Measurements from ENCODE around the gene CELA2A.
"Not testable (repeated sequence)": the region's sequence is repeated elsewhere in the genome, so short reads cannot be mapped to it uniquely, and the experiment has no call there.

Gene CELA2A

GRCh38 chr1:15417059-15417934 lies 39.2 kb upstream of the CELA2A start:
- H3K9me3 Mint-ChIP-seq, result no peaks in the 10 kb centered on the region
- peak; percentile 81 for DNase-seq (ENCODE audit: low spot score)
- H3K27me3 Mint-ChIP-seq (ENCODE audit: low read depth), result no peaks in the 10 kb centered on the region
- peak overlapping the region; percentile 83 for H3K4me3 Mint-ChIP-seq
- H3K36me3 Mint-ChIP-seq (ENCODE audit: low read depth), result peaks cover 52% of the 10 kb centered on the region
- peaks cover 57% of the 10 kb centered on the region for H3K4me1 Mint-ChIP-seq (ENCODE audit: low read depth)
- H3K27ac Mint-ChIP-seq, result peak overlapping the region; percentile 92

GRCh38 chr1:15418806-15419515 lies 37.6 kb upstream of the CELA2A start:
- H3K9me3 Mint-ChIP-seq, result no peaks in the 10 kb centered on the region
- peak overlapping the region; percentile 48 for H3K4me3 Mint-ChIP-seq
- no peak for DNase-seq (ENCODE audit: low spot score)
- H3K4me1 Mint-ChIP-seq (ENCODE audit: low read depth), result peaks cover 52% of the 10 kb centered on the region
- peaks cover 49% of the 10 kb centered on the region for H3K36me3 Mint-ChIP-seq (ENCODE audit: low read depth)
- H3K27ac Mint-ChIP-seq, result no peak overlapping the region
- no peaks in the 10 kb centered on the region for H3K27me3 Mint-ChIP-seq (ENCODE audit: low read depth)

- no peak overlapping the region for H3K27ac Mint-ChIP-seq
- DNase-seq (ENCODE audit: low spot score), result no peak
- H3K9me3 Mint-ChIP-seq, result no peaks in the 10 kb centered on the region
- no peaks in the 10 kb centered on the region for H3K27me3 Mint-ChIP-seq (ENCODE audit: low read depth)
- H3K36me3 Mint-ChIP-seq (ENCODE audit: low read depth), result peaks cover 35% of the 10 kb centered on the region
- peaks cover 38% of the 10 kb centered on the region for H3K4me1 Mint-ChIP-seq (ENCODE audit: low read depth)
- H3K4me3 Mint-ChIP-seq, result no peak overlapping the region
Observed at GRCh38 chr1:15420853-15421465, 35.6 kb upstream of the CELA2A start.

- peaks cover 38% of the 10 kb centered on the region for H3K36me3 Mint-ChIP-seq (ENCODE audit: low read depth)
- no peak overlapping the region for H3K27ac Mint-ChIP-seq
Observed at GRCh38 chr1:15422871-15423270, 33.7 kb upstream of the CELA2A start.

GRCh38 chr1:15423355-15424077 lies 33.0 kb upstream of the CELA2A start:
- Mint-ChIP-seq H3K4me1 (ENCODE audit: low read depth) (peaks cover 23% of the 10 kb centered on the region), H3K9me3 (no peaks in the 10 kb centered on the region)

More at GRCh38 chr1:15422871-15423270, 33.7 kb upstream of the CELA2A start:
- no peak overlapping the region for H3K4me3 Mint-ChIP-seq
- no peaks in the 10 kb centered on the region for H3K27me3 Mint-ChIP-seq (ENCODE audit: low read depth)
- H3K4me1 Mint-ChIP-seq (ENCODE audit: low read depth), result peaks cover 25% of the 10 kb centered on the region
- no peaks in the 10 kb centered on the region for H3K9me3 Mint-ChIP-seq
- no peak for DNase-seq (ENCODE audit: low spot score)

GRCh38 chr1:15424146-15424667 lies 32.3 kb upstream of the CELA2A start:
- H3K9me3 Mint-ChIP-seq, result no peaks in the 10 kb centered on the region
- no peaks in the 10 kb centered on the region for H3K27me3 Mint-ChIP-seq (ENCODE audit: low read depth)
- H3K4me3 Mint-ChIP-seq, result no peak overlapping the region
- DNase-seq (ENCODE audit: low spot score), result no peak
- peaks cover 18% of the 10 kb centered on the region for H3K4me1 Mint-ChIP-seq (ENCODE audit: low read depth)
- peaks cover 37% of the 10 kb centered on the region for H3K36me3 Mint-ChIP-seq (ENCODE audit: low read depth)
- H3K27ac Mint-ChIP-seq, result peak overlapping the region; percentile 41

More at GRCh38 chr1:15423355-15424077, 33.0 kb upstream of the CELA2A start:
- Mint-ChIP-seq H3K27me3 (ENCODE audit: low read depth) (no peaks in the 10 kb centered on the region), H3K27ac (no peak overlapping the region), H3K4me3 (no peak overlapping the region), H3K36me3 (ENCODE audit: low read depth) (peaks cover 42% of the 10 kb centered on the region)
- no peak for DNase-seq (ENCODE audit: low spot score)

- H3K27ac Mint-ChIP-seq, result no peak overlapping the region
- H3K9me3 Mint-ChIP-seq, result no peaks in the 10 kb centered on the region
- H3K4me3 Mint-ChIP-seq, result no peak overlapping the region
- H3K36me3 Mint-ChIP-seq (ENCODE audit: low read depth), result peaks cover 35% of the 10 kb centered on the region
- H3K27me3 Mint-ChIP-seq (ENCODE audit: low read depth), result no peaks in the 10 kb centered on the region
- peaks cover 18% of the 10 kb centered on the region for H3K4me1 Mint-ChIP-seq (ENCODE audit: low read depth)
- DNase-seq (ENCODE audit: low spot score), result no peak
Observed at GRCh38 chr1:15424981-15425380, 31.6 kb upstream of the CELA2A start.

GRCh38 chr1:15425521-15425920 lies 31.0 kb upstream of the CELA2A start:
- Mint-ChIP-seq H3K27ac (no peak overlapping the region), H3K4me3 (no peak overlapping the region), H3K9me3 (no peaks in the 10 kb centered on the region), H3K27me3 (ENCODE audit: low read depth) (no peaks in the 10 kb centered on the region), H3K36me3 (ENCODE audit: low read depth) (peaks cover 37% of the 10 kb centered on the region), H3K4me1 (ENCODE audit: low read depth) (peaks cover 18% of the 10 kb centered on the region)
- DNase-seq (ENCODE audit: low spot score), result no peak

GRCh38 chr1:15425958-15426357 lies 30.6 kb upstream of the CELA2A start:
- peaks cover 34% of the 10 kb centered on the region for H3K36me3 Mint-ChIP-seq (ENCODE audit: low read depth)
- H3K4me1 Mint-ChIP-seq (ENCODE audit: low read depth), result peaks cover 16% of the 10 kb centered on the region
- H3K9me3 Mint-ChIP-seq, result no peaks in the 10 kb centered on the region
- peak overlapping the region; percentile 49 for H3K27ac Mint-ChIP-seq
- no peak for DNase-seq (ENCODE audit: low spot score)
- H3K4me3 Mint-ChIP-seq, result no peak overlapping the region
- no peaks in the 10 kb centered on the region for H3K27me3 Mint-ChIP-seq (ENCODE audit: low read depth)

- DNase-seq (ENCODE audit: low spot score), result no peak
- Mint-ChIP-seq H3K27me3 (ENCODE audit: low read depth) (no peaks in the 10 kb centered on the region), H3K4me1 (ENCODE audit: low read depth) (peaks cover 14% of the 10 kb centered on the region), H3K36me3 (ENCODE audit: low read depth) (peaks cover 31% of the 10 kb centered on the region), H3K4me3 (no peak overlapping the region), H3K27ac (no peak overlapping the region), H3K9me3 (no peaks in the 10 kb centered on the region)
Observed at GRCh38 chr1:15426492-15427279, 29.8 kb upstream of the CELA2A start.

- H3K27ac Mint-ChIP-seq, result no peak overlapping the region
- no peak for DNase-seq (ENCODE audit: low spot score)
- no peak overlapping the region for H3K4me3 Mint-ChIP-seq
- H3K27me3 Mint-ChIP-seq (ENCODE audit: low read depth), result no peaks in the 10 kb centered on the region
- peaks cover 13% of the 10 kb centered on the region for H3K4me1 Mint-ChIP-seq (ENCODE audit: low read depth)
- peaks cover 29% of the 10 kb centered on the region for H3K36me3 Mint-ChIP-seq (ENCODE audit: low read depth)
- H3K9me3 Mint-ChIP-seq, result no peaks in the 10 kb centered on the region
Observed at GRCh38 chr1:15427280-15427666, 29.3 kb upstream of the CELA2A start.

GRCh38 chr1:15428252-15428651 lies 28.3 kb upstream of the CELA2A start:
- not testable (repeated sequence) for H3K27ac Mint-ChIP-seq; H3K9me3 Mint-ChIP-seq; H3K27me3 Mint-ChIP-seq (ENCODE audit: low read depth); DNase-seq (ENCODE audit: low spot score); H3K4me3 Mint-ChIP-seq
- Mint-ChIP-seq H3K4me1 (ENCODE audit: low read depth) (peaks cover 13% of the 10 kb centered on the region), H3K36me3 (ENCODE audit: low read depth) (peaks cover 28% of the 10 kb centered on the region)
